GM10847 (cell line): ENCODE measurements around the gene TRAPPC10.
"Not testable (repeated sequence)": the region's sequence is repeated elsewhere in the genome, so short reads cannot be mapped to it uniquely, and the experiment has no call there.

Experiments used
- POLR2A ChIP-seq: IDR thresholded peaks from 2 replicates; pipeline ENCODE4 v1.6.1; 2011; ENCODE audit not compliant: insufficient read length; ENCODE audit errors: extremely low read depth

The TRAPPC10 gene

DNA sequence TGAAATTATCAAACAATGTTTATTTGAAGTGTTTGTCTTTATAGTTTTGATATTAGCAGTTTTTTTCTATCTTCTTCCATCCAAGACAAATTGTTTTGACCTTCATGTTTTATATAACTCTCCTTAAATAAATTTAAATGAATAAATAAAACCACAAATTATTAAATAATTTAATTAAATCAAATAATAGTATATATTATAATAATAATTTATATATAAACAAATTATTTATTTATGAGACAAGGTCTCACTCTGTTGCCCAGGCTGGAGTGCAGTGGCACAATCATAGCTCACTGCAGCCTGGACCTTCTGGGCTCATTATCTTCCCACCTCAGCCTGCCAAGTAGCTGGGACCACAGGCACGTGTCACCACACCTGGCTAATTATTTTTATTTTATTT, 82.7 kb downstream of the TRAPPC10 start:
- TF ChIP-seq POLR2A, result no peak

DNA sequence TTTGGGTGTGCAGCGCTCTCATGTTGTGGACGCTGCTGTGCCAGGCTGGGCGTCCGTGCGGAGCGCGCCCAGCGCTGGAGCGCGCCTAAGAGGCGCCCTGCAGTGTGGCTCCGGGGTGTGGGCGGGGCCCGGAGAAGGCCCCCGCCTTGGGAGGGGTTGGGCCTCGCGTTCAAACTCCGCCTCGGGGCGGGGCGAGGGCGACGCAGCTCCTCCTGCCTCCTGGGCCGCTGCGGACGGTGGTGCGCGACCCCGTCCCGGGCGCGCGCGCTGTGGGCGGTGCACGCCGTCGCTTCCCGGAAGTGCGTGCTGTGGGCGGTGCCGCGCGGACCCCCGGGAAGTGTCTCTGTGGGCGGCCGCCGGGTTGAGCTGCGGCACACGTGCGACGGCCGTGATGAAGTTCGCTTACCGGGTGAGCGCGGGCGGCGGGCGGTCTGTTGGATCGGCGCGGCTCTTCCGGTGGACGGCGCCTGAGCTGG, 95.0 kb downstream of the TRAPPC10 start, which contains the start of gene PWP2:
Gene PWP2, plus strand, starts transcription at position 374 of the 476 bp plus-strand sequence. Its CDS starts 18 bp downstream, at position 392.
- TF ChIP-seq POLR2A, result not testable (repeated sequence)
